SU-DHL-6 (cell line): ENCODE measurements around the gene PUDP.

Source experiments
- H2AFZ ChIP-seq: fragments of 200-600 bp; sonication (generic); 2 replicates; pipeline ENCODE4 v1.6.1; 2014; ENCODE audit warnings: low read depth, mild to moderate bottlenecking, moderate library complexity, mixed read lengths, antibody characterized with exemption, low read length; ENCODE audit not compliant: severe bottlenecking
- H3F3A ChIP-seq: fragments of 200-600 bp; shearing (Covaris generic); 2 replicates; pipeline ENCODE4 v1.6.0; 2016; ENCODE audit warnings: antibody characterized with exemption, mild to moderate bottlenecking; ENCODE audit not compliant: insufficient read depth
- H3K27ac ChIP-seq: fragments of 200-600 bp; sonication (generic); 2 replicates; pipeline ENCODE4 v1.5.1; 2016; ENCODE audit warnings: low read depth, mild to moderate bottlenecking, low read length, moderate library complexity, mixed read lengths
- H3K27me3 ChIP-seq: fragments of 200-600 bp; sonication (generic), shearing (Covaris generic); 2 replicates; pipeline ENCODE4 v1.6.0; 2014; ENCODE audit warnings: mild to moderate bottlenecking, low read length
- H3K36me3 ChIP-seq: fragments of 200-600 bp; sonication (generic); 2 replicates; pipeline ENCODE4 v1.6.1; 2014; ENCODE audit warnings: mild to moderate bottlenecking, low read length, mixed read lengths
- H3K4me2 ChIP-seq: fragments of 300-600, 200-600 bp; shearing (Covaris generic), sonication (generic); 2 replicates; pipeline ENCODE4 v1.6.0; 2014; ENCODE audit warnings: low read length, low read depth, mild to moderate bottlenecking; ENCODE audit not compliant: poor library complexity, severe bottlenecking
- H3K4me3 ChIP-seq: fragments of 200-600 bp; sonication (generic); 2 replicates; pipeline ENCODE4 v1.5.1; 2014; ENCODE audit warnings: antibody characterized with exemption, low read length, mild to moderate bottlenecking, mixed read lengths; ENCODE audit not compliant: insufficient read depth, poor library complexity, severe bottlenecking
- H3K79me2 ChIP-seq: fragments of 200-600 bp; sonication (generic); 2 replicates; pipeline ENCODE4 v1.6.1; 2014; ENCODE audit warnings: mild to moderate bottlenecking, low read length, moderate library complexity; ENCODE audit not compliant: insufficient read depth
- H3K9ac ChIP-seq: fragments of 200-600 bp; sonication (generic); 2 replicates; pipeline ENCODE4 v1.7.0; 2014; ENCODE audit warnings: mild to moderate bottlenecking, low read length
- H3K9me2 ChIP-seq: fragments of 200-600 bp; sonication (generic); replicated peaks from 2 replicates; pipeline ENCODE4 v1.6.1; 2014; ENCODE audit warnings: low read length; ENCODE audit not compliant: insufficient read depth
- H3K9me3 ChIP-seq: fragments of 200-600 bp; sonication (generic); 2 replicates; pipeline ENCODE4 v1.6.1; 2014; ENCODE audit warnings: low read length, mixed read lengths; ENCODE audit not compliant: insufficient read depth
- H4K20me1 ChIP-seq: fragments of 200-600 bp; sonication (generic); 2 replicates; pipeline ENCODE4 v1.6.1; 2014; ENCODE audit warnings: low read depth, mild to moderate bottlenecking, antibody characterized with exemption, low read length, moderate library complexity, mixed read lengths
- EZH2phosphoT487 ChIP-seq: fragments of 200-600 bp; sonication (generic), shearing (Covaris generic); conservative IDR thresholded peaks from 2 replicates; pipeline ENCODE4 v1.6.1; 2018; ENCODE audit warnings: mild to moderate bottlenecking, antibody characterized with exemption, low read length, moderate library complexity, mixed read lengths
- TF ChIP-seq, protein P1 (sequence below): fragments of 200-600 bp; sonication (generic); IDR thresholded peaks from one replicate; pipeline ENCODE4 v1.5.1; 2017; ENCODE audit warnings: antibody characterized with exemption, mild to moderate bottlenecking, low read length, moderate library complexity; ENCODE audit not compliant: insufficient read depth, poor library complexity, severe bottlenecking

PUDP gene

DNA sequence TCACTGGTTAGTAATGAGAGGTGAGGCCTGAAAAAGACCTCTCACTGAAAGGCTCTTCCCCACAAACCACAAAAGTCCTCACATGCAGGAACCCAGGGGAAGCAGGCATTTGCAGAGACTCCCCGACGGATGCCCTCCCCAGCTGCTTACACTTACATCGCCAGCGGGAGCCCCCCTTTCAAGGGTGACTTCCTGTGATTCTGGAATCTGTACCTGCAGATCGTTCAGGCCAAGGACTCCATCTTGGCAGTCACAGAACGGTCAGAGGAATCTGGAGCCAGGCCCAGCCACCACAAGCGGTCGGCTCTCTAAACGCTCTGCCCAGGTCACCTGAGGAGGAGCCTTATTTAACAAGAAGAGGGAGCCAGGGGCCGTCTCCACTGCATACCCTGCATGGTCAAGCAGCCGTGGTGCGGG lies 71.7 kb downstream of the PUDP start:
- Histone ChIP-seq H3K27ac (no peak overlapping the region), H3K79me2 (peaks cover 22% of the 10 kb centered on the region)

DNA sequence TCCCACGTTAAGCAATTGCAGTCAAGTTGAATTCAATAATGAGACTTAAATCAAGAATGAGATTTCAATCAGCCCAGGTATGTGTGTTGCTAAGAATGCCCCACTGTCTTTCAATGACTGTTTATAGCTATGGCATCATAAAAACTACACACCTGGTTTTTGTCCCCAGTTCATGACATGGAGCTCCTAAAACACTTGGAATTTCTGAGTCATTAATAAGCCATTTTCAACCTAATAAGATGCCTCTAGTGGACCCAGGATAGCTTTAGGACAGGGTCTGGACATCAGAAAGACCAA lies 73.1 kb downstream of the PUDP start:
- no peaks in the 10 kb centered on the region for H4K20me1 ChIP-seq
- no peaks in the 10 kb centered on the region for H3K27me3 ChIP-seq
- H3K4me2 ChIP-seq, result no peak overlapping the region
- H3K9me3 ChIP-seq, result no peaks in the 10 kb centered on the region
- no peaks in the 10 kb centered on the region for H3K9me2 ChIP-seq
- H2AFZ ChIP-seq, result no peak overlapping the region
- H3K36me3 ChIP-seq, result no peaks in the 10 kb centered on the region
- H3K27ac ChIP-seq, result no peak overlapping the region
- H3K4me3 ChIP-seq, result no peak overlapping the region
- peaks cover 12% of the 10 kb centered on the region; the same call in 1 of the 2 replicates for H3K79me2 ChIP-seq
- TF ChIP-seq EZH2phosphoT487, result no peak
- TF ChIP-seq, protein P1, sequence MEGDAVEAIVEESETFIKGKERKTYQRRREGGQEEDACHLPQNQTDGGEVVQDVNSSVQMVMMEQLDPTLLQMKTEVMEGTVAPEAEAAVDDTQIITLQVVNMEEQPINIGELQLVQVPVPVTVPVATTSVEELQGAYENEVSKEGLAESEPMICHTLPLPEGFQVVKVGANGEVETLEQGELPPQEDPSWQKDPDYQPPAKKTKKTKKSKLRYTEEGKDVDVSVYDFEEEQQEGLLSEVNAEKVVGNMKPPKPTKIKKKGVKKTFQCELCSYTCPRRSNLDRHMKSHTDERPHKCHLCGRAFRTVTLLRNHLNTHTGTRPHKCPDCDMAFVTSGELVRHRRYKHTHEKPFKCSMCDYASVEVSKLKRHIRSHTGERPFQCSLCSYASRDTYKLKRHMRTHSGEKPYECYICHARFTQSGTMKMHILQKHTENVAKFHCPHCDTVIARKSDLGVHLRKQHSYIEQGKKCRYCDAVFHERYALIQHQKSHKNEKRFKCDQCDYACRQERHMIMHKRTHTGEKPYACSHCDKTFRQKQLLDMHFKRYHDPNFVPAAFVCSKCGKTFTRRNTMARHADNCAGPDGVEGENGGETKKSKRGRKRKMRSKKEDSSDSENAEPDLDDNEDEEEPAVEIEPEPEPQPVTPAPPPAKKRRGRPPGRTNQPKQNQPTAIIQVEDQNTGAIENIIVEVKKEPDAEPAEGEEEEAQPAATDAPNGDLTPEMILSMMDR, result no peak
- no peak overlapping the region for H3K9ac ChIP-seq
- no peaks in the 10 kb centered on the region for H3F3A ChIP-seq

More for the DNA sequence above, 71.7 kb downstream of the PUDP start:
- no peaks in the 10 kb centered on the region for H3K36me3 ChIP-seq
- no peak for TF ChIP-seq EZH2phosphoT487
- TF ChIP-seq, protein P1, result no peak
- no peak overlapping the region for H3K4me2 ChIP-seq
- H3F3A ChIP-seq, result no peaks in the 10 kb centered on the region
- no peak overlapping the region for H3K4me3 ChIP-seq
- no peaks in the 10 kb centered on the region for H4K20me1 ChIP-seq
- H3K9me3 ChIP-seq, result no peaks in the 10 kb centered on the region
- H3K9ac ChIP-seq, result no peak overlapping the region
- H3K27me3 ChIP-seq, result no peaks in the 10 kb centered on the region
- no peak overlapping the region for H2AFZ ChIP-seq
- no peaks in the 10 kb centered on the region for H3K9me2 ChIP-seq

DNA sequence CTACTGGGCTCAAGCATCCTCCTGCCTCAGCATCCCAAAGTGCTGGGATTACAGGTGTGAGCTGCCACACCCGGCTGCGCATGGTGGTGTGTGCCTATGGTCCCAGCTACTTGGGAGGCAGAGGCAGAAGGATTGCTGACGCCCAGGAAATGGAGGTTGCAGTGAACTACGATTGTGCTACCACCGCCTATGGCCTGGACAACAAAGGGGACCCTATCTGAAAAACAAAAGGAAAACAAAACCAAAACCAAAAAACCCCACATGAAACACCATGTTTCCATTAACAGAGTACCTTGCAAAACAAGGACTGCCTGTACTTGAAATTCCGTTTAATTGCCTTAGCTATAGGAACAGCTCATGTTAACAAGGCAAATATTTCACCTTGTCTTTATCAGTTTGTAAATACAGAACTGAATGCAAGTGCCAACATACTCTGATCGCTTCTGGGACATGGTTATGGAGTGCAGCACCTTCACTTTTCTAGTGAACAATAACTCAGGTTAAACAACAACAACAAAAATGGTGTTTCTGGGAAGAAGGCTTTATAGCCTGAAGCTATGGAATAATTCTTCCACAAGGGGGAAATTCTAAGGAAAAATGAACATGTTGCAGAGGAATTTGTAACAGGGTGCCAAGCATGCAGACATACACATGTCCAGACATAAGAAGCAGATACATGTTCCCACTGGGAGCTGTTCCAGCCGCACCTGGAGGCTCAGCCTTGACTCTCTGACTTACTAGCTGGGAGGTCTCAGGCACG lies 73.6 kb downstream of the PUDP start:
- no peak overlapping the region for H2AFZ ChIP-seq
- peaks cover 10% of the 10 kb centered on the region; the same call in 1 of the 2 replicates for H3K79me2 ChIP-seq
- H3F3A ChIP-seq, result no peaks in the 10 kb centered on the region
- no peak overlapping the region for H3K9ac ChIP-seq
- H3K4me3 ChIP-seq, result no peak overlapping the region
- no peaks in the 10 kb centered on the region for H3K36me3 ChIP-seq
- no peaks in the 10 kb centered on the region for H4K20me1 ChIP-seq
- TF ChIP-seq, protein P1, result no peak
- TF ChIP-seq EZH2phosphoT487, result no peak
- no peak overlapping the region for H3K4me2 ChIP-seq
- no peaks in the 10 kb centered on the region for H3K9me2 ChIP-seq
- H3K27me3 ChIP-seq, result no peaks in the 10 kb centered on the region
- H3K27ac ChIP-seq, result no peak overlapping the region
- H3K9me3 ChIP-seq, result no peaks in the 10 kb centered on the region
